Purkinje cell (primary cell): ENCODE results near the gene MMUT. TPM values are rescaled to one million over a fixed set of nuclear protein-coding genes. Genes with fewer than 3 reads are reported as not detected.

Source experiments
- polyA plus RNA-seq: library from polyadenylated mRNA; unstranded; fragments of >200 nt; fragmentation: Nextera tagmentation; gene quantifications from 2 replicates; pipeline ENCODE4 v1.2.1, GENCODE V29; 2014

The MMUT gene
- 35.2 and 37.8 TPM in 2 replicates for polyA plus RNA-seq

GRCh38 chr6:49462927-49463611, at the start of gene MMUT, which contains the start of gene CENPQ:
MMUT (minus strand) TSS chr6:49463253; CDS start chr6:49459466, 3,787 bp downstream.
CENPQ (plus strand) TSS chr6:49463370; CDS start chr6:49470177, 6,807 bp downstream.

GRCh38 chr6:49499623-49500022, 36.6 kb upstream of the MMUT start, which contains the start of gene GLYATL3:
GLYATL3 (plus strand) TSS chr6:49499923; CDS start chr6:49511991, 12,068 bp downstream.

Other genes with a start within 250 kb of the MMUT start
- 20.9 and 33.1 TPM in 2 replicates for gene CENPQ, start 117 bp upstream of the MMUT start, polyA plus RNA-seq
- not detected in 2 replicates for gene GLYATL3, start 36.7 kb upstream of the MMUT start, polyA plus RNA-seq
- gene C6orf141, start 87.4 kb upstream of the MMUT start, polyA plus RNA-seq = not detected in 2 replicates
- gene RHAG, start 173.6 kb upstream of the MMUT start, polyA plus RNA-seq = not detected in 2 replicates